ENCODE data around the gene IL16.

- TF ChIP-seq, protein P1, sequence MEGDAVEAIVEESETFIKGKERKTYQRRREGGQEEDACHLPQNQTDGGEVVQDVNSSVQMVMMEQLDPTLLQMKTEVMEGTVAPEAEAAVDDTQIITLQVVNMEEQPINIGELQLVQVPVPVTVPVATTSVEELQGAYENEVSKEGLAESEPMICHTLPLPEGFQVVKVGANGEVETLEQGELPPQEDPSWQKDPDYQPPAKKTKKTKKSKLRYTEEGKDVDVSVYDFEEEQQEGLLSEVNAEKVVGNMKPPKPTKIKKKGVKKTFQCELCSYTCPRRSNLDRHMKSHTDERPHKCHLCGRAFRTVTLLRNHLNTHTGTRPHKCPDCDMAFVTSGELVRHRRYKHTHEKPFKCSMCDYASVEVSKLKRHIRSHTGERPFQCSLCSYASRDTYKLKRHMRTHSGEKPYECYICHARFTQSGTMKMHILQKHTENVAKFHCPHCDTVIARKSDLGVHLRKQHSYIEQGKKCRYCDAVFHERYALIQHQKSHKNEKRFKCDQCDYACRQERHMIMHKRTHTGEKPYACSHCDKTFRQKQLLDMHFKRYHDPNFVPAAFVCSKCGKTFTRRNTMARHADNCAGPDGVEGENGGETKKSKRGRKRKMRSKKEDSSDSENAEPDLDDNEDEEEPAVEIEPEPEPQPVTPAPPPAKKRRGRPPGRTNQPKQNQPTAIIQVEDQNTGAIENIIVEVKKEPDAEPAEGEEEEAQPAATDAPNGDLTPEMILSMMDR (IDR thresholded peaks at IDR 0.05), result no peak
- TF ChIP-seq EZH2 (IDR thresholded peaks at IDR 0.05; ENCODE audit: borderline replicate concordance, insufficient read depth, low read depth, low read length, poor library complexity, severe bottlenecking), result no peak
Observed at GRCh38 chr15:81337713-81338157, 141.1 kb downstream of the IL16 start.
